PC-3 (cell line): ENCODE results near the gene PHAF1.

Source experiments
- CTCF ChIP-seq: fragments of 300-600 bp; sonication (generic); conservative IDR thresholded peaks from 2 replicates; pipeline ENCODE4 v1.5.1; 2017; ENCODE audit warnings: antibody characterized with exemption, low read depth, mild to moderate bottlenecking, low read length
- EZH2 ChIP-seq: fragments of 300-600 bp; sonication (generic); IDR thresholded peaks from one replicate; pipeline ENCODE4 v1.6.1; 2017; ENCODE audit warnings: antibody characterized with exemption, mild to moderate bottlenecking, low read length; ENCODE audit not compliant: unreplicated experiment

GRCh38 chr16:67089101-67089500, 20.6 kb upstream of the PHAF1 start:
- TF ChIP-seq CTCF: no peak
- TF ChIP-seq EZH2: no peak
